ENCODE data around the gene ZNF738.
"Not testable (repeated sequence)": the region's sequence is repeated elsewhere in the genome, so short reads cannot be mapped to it uniquely, and the experiment has no call there.

The ZNF738 gene

GRCh38 chr19:21358768-21359451 is at the start of gene ZNF738:
ZNF738 (plus strand) TSS chr19:21359000; CDS start chr19:21359141, 141 bp downstream.
- peak; percentile 46 to 71 (median 63) for DNase-seq (ENCODE audit: low read depth in 3 of 3)

GRCh38 chr19:21312807-21313206 is 46.0 kb upstream of the ZNF738 start:
- DNase-seq (ENCODE audit: low read depth in 3 of 3), result not testable (repeated sequence)

DNA sequence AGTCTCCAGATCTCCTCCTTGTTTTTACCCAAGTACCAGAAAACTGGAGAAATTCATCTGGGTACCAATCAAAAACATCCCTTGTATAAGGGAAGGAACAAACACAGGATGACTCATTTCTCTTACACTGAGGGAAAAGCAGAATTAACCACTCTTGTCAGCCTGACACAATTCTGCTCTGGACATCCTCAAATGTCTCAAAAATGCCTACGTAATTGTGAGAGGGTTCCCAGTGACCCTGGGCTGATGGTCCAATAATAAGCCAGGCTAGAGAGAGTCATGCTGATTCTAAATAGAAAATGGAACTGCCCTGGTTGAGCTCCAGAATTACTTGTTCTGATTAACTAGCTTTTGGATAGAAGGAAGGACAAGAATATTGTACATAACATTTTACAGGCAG is 44.1 kb upstream of the ZNF738 start:
- no peak for DNase-seq (ENCODE audit: low read depth in 3 of 3)

GRCh38 chr19:21317821-21318220 is 41.0 kb upstream of the ZNF738 start:
- no peak for DNase-seq (ENCODE audit: low read depth in 3 of 3)

DNA sequence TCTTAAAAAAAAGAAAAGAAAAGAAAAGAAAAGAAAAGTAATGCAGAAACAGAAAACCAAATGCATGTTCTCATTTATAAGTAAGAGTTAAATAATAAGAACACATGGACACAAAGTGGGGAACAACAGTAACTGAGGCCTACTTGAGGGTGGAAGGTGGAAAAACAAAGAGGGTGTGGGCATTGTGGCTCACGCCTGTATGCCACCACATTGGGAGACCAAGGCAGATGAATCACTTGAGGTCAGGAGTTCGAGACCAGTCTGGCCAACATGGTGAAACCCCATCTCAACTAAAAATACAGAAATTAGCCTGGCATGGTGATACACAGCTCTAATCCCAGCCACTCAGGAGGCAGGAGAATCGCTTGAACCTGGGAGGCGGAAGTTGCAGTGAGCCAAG is 37.7 kb upstream of the ZNF738 start:
- no peak for DNase-seq (ENCODE audit: low read depth in 3 of 3)

- DNase-seq (ENCODE audit: low read depth in 3 of 3), result no peak
Measured at GRCh38 chr19:21321996-21322395, 36.8 kb upstream of the ZNF738 start.

DNA sequence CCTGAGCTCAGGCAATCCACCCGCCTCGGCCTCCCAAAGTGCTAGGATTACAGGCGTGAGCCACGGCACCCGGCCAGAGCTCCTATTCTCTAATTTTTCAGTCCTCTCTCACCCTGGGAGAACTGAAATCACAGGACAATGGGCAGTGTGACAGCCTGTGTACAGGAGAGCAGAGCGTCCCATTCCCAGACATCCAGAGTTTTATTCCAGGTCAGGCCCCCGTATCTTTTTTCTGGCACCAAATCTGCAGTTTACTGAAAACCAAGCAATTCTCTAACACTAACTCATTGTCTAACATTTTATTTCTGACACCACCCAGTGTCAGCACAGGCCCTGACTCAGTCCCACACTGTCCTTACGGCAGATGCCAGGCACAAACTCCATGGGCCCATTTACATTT is 36.3 kb upstream of the ZNF738 start:
- DNase-seq (ENCODE audit: low read depth in 3 of 3), result no peak

- no peak for DNase-seq (ENCODE audit: low read depth in 3 of 3)
Measured at GRCh38 chr19:21323000-21323399, 35.8 kb upstream of the ZNF738 start.

GRCh38 chr19:21326169-21326568 is 32.6 kb upstream of the ZNF738 start:
- no peak for DNase-seq (ENCODE audit: low read depth in 3 of 3)

- DNase-seq (ENCODE audit: low read depth in 3 of 3), result no peak
Measured at GRCh38 chr19:21328406-21328805, 30.4 kb upstream of the ZNF738 start.

DNA sequence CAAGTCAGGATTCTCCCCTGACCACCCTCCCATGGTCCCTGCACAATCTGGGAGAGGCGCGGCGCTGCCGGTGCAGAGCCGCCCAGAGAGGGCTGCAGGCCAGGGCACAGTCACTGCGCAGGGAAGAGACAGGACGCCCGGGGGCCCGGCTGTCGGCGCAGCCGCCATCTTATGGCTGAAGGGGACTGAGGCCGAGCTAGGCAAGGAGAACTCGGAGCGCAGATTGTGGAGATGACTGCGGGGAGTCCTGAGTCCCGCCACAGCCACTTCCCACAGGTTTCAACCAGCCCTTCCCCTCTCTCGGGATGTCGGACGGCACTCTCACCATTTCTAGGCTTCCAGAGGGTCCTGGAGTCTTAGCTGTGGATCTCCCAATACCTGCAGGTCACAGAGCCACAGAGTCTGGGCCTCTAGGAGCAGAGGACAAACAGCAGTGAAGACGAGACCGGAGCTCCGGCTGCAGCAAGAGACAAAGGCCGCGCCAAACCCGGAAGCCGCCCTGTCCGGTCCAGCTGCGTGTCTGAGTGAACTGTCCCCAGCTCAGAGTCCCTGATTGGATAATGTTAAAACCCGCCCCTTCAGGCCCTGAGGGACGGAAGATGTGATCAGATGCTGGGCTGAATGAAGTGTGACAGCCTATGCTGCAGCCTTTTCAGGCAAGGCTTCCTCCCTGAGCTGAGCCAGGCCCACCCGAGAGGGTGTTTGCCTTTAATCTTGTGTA is 29.8 kb upstream of the ZNF738 start, which contains the start of gene ZNF708:
Gene ZNF708 (minus strand): TSS at position 526 of the 721 bp plus-strand sequence. CDS start 198 bp downstream, at position 328.
- peak; percentile 48 to 55 (median 49) for DNase-seq (ENCODE audit: low read depth in 3 of 3)

- no peak for DNase-seq (ENCODE audit: low read depth in 3 of 3)
Measured at GRCh38 chr19:21335721-21336120, 23.1 kb upstream of the ZNF738 start.

DNA sequence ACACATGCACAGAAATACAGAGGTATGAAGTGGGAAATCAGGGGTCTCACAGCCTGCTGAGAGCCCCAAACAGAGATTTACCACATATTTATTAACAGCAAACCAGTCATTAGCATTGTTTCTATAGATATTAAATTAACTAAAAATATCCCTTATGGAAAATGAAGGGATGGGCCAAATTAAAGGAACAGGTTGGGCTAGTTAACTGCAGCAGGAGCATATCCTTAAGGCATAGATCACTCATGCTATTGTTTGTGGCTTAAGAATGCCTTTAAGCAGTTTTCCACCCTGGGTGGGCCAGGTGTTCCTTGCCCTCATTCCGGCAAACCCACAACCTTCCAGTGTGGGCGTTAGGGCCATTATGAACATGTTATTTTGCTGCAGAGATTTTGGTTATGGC is 14.0 kb upstream of the ZNF738 start:
- DNase-seq (ENCODE audit: low read depth in 3 of 3), result not testable (repeated sequence)

GRCh38 chr19:21352830-21353229 is 6.0 kb upstream of the ZNF738 start:
- DNase-seq (ENCODE audit: low read depth in 3 of 3), result no peak

GRCh38 chr19:21362291-21362690 is 3.5 kb downstream of the ZNF738 start:
- no peak for DNase-seq (ENCODE audit: low read depth in 3 of 3)

DNA sequence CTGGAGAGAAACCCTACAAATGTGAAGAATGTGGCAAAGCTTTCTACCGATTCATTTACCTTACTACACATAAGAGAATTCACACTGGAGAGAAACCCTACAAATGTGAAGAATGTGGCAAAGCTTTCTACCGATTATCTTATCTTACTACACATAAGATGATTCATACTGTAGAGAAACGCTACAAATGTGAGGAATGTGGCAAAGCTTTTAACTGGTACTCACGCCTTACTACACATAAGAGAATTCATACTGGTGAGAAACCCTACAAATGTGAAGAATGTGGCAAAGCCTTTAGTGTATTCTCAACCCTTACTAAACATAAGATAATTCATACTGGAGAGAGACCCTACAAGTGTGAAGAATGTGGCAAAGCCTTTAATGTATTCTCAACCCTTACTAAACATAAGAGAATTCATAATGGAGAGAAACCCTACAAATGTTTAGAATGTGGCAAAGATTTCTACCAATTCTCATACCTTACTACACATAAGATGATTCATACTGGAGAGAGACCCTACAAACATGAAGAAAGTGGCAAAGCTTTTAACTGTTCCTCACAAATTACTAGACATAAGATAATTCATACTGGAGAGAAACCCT is 25.3 kb downstream of the ZNF738 start:
- DNase-seq (ENCODE audit: low read depth in 3 of 3), result no peak

DNA sequence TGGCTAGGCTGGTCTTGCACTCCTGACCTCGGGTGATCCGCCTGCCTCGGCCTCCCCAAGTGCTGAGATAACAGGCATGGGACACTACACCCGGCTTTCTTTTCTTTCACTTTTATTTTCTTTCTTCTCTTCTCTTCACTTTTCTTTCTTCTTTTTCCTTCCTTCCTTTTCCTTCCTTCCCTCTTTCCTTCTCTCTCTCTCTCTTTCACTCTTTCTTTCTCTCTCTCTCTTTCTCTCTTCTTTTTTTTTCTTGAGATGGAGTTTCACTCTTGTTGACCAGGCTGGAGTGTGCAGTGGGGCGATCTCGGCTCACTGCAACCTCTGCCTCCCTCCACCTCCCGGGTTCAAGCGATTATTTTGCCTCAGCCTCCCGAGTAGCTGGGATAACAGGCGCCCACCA is 37.3 kb downstream of the ZNF738 start:
- no peak for DNase-seq (ENCODE audit: low read depth in 3 of 3)

GRCh38 chr19:21396893-21397572 is 38.2 kb downstream of the ZNF738 start, which contains the start of gene ZNF493:
ZNF493 (plus strand) TSS chr19:21397133; CDS start chr19:21397238, 105 bp downstream.
- DNase-seq (ENCODE audit: low read depth in 3 of 3), result peak; percentile 75 to 84 (median 80)

GRCh38 chr19:21398851-21399250 is 40.1 kb downstream of the ZNF738 start:
- no peak for DNase-seq (ENCODE audit: low read depth in 3 of 3)

DNA sequence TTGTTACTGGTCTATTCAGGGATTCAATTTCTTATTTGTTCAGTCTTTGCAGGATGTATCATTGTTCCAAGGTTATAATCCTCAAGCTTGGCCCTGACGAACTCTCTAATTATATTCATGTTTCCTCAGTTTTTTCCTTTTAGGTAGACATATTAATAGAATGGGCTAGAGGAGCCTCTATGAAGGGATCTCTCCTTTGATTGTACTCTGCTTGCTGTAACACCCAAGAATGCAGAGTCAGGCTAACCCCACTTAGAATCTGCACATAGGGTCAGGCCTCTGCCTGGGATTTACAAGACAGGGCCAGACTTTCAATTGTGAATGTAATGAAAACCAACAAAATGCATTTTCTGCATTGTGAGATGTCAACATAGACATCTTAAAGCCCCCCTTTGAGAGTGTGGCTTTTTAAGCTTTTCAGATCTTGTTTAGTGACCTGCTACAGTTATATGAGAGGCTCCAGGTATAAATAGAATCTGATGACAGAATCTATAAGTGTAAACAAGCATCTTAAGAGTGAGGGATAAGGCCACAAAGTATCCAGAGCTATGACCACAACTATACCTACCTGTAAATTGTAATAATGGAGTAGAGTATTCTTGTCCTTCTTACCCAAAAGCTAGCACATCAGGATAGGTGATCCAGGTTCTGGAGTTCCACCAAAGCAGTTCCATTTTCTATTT is 43.6 kb downstream of the ZNF738 start:
- no peak for DNase-seq (ENCODE audit: low read depth in 3 of 3)

DNA sequence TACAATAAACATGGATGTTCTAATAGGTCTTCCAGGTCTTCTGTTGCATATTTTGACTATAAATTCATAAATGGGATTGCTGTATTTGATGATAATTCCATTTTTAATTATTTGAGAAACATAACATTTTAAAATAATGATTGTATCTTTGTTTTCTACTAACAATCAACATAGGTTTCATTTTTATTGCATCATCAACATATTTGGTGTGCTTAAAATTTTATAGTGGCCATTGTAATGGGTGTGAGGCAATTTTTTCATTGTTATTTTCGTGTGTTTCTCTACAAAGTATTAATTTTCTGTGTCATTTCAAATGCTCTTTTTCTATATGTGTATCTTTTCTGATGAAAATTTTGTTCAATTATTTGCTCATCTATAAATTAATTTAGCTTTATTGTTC is 51.4 kb downstream of the ZNF738 start:
- no peak for DNase-seq (ENCODE audit: low read depth in 3 of 3)

Data from stimulated activated CD4-positive, alpha-beta T cell treated with anti-CD3 and anti-CD28 coated beads, TNF-alpha, amount 100 ng/mL, for 4 hours (primary cell).